Caco-2 (cell line): ENCODE measurements around the gene ATG14. TPM values are rescaled to one million over a fixed set of nuclear protein-coding genes. Genes with fewer than 3 reads are reported as not detected.
"Not testable (repeated sequence)": the region's sequence is repeated elsewhere in the genome, so short reads cannot be mapped to it uniquely, and the experiment has no call there.

Experiments
- BruUV-seq: library from RNA; stranded (reverse); fragments of 400-500 nt; replicated peaks from 2 replicates; lab custom pipeline; 2021; lab: Mats Ljungman, UMichigan
- CTCF ChIA-PET: fragments of 300-600 bp; sonication (Branson Sonifier 250); formaldehyde crosslinking; loops from one replicate; lab custom pipeline; 2022; ENCODE audit warnings: antibody characterized with exemption; lab: Charles Lee
- POLR2A ChIA-PET: fragments of 300-600 bp; sonication (Branson Sonifier 250); formaldehyde crosslinking; loops from one replicate; lab custom pipeline; 2022; ENCODE audit warnings: antibody characterized with exemption; lab: Charles Lee
- DNase-seq, 2 experiments: peaks; one replicate each; pipeline versions ENCODE4 v3.0.0 to v3.0.0-alpha.2; 2020 to 2022
- H3K27me3 ChIP-seq: replicated peaks from 2 replicates; pipeline ENCODE4 v1.6.0; 2011; ENCODE audit warnings: low read length; ENCODE audit not compliant: control insufficient read depth, insufficient read depth
- H3K36me3 ChIP-seq: 2 replicates; pipeline ENCODE4 v1.5.1; 2011; ENCODE audit warnings: low read length; ENCODE audit not compliant: control insufficient read depth, insufficient read depth
- H3K4me1 ChIP-seq: fragments of 250-450 bp; sonication (Bioruptor Pico); 2 replicates; pipeline ENCODE4 v1.5.1; 2020; ENCODE audit warnings: mild to moderate bottlenecking
- H3K4me3 ChIP-seq: 2 replicates; pipeline ENCODE4 v1.5.1; 2011; ENCODE audit warnings: low read depth, mild to moderate bottlenecking, control low read depth, low read length
- H3K9me3 ChIP-seq: fragments of 250-450 bp; sonication (Bioruptor Pico); 2 replicates; pipeline ENCODE4 v1.5.1; 2020; ENCODE audit warnings: mild to moderate bottlenecking, moderate library complexity
- H3K27ac Mint-ChIP-seq: one replicate; pipeline ENCODE4 v1.8.0; 2022; ENCODE audit warnings: mixed read lengths; ENCODE audit not compliant: unreplicated experiment
- H3K27me3 Mint-ChIP-seq: one replicate; pipeline ENCODE4 v1.8.0; 2022; ENCODE audit warnings: mixed read lengths; ENCODE audit not compliant: insufficient read depth, unreplicated experiment
- H3K36me3 Mint-ChIP-seq: one replicate; pipeline ENCODE4 v1.8.0; 2022; ENCODE audit warnings: mild to moderate bottlenecking, mixed read lengths; ENCODE audit not compliant: insufficient read depth, unreplicated experiment
- H3K4me1 Mint-ChIP-seq: one replicate; pipeline ENCODE4 v1.8.0; 2022; ENCODE audit warnings: low read depth, mixed read lengths; ENCODE audit not compliant: unreplicated experiment
- H3K4me3 Mint-ChIP-seq: one replicate; pipeline ENCODE4 v1.8.0; 2022; ENCODE audit warnings: mild to moderate bottlenecking, moderate library complexity, mixed read lengths; ENCODE audit not compliant: unreplicated experiment
- H3K9me3 Mint-ChIP-seq: one replicate; pipeline ENCODE4 v1.8.0; 2022; ENCODE audit warnings: mixed read lengths; ENCODE audit not compliant: unreplicated experiment
- CTCF ChIP-seq, 2 experiments: fragments of 200-600 bp in 1 of 2; IDR thresholded peaks; 1 replicate in 1 of 2; 2 replicates in 1 of 2; pipeline versions ENCODE4 v1.5.1 to v1.8.0; 2011 to 2022; ENCODE audit warnings: antibody characterized with exemption in 1 of 2, control low read depth in 1 of 2, inconsistent platforms in 1 of 2, low read depth in 1 of 2, low read length in 1 of 2, mild to moderate bottlenecking in 1 of 2, moderate library complexity in 1 of 2; ENCODE audit not compliant: insufficient read depth in 1 of 2, severe bottlenecking in 1 of 2, unreplicated experiment in 1 of 2
- intact Hi-C: fragments of 100-400 bp; cut with micrococcal nuclease; formaldehyde crosslinking; loops from one replicate; pipeline ENCODE4 v1.10.0; 2022; ENCODE audit not compliant: unreplicated experiment
- total RNA-seq: library from RNA; stranded (reverse); gene quantifications from 2 replicates; pipeline ENCODE4 v1.2.3, GENCODE V29; 2022

ATG14 gene
- total RNA-seq, 1 experiment from 2014 or later, result 13.1 TPM

DNA sequence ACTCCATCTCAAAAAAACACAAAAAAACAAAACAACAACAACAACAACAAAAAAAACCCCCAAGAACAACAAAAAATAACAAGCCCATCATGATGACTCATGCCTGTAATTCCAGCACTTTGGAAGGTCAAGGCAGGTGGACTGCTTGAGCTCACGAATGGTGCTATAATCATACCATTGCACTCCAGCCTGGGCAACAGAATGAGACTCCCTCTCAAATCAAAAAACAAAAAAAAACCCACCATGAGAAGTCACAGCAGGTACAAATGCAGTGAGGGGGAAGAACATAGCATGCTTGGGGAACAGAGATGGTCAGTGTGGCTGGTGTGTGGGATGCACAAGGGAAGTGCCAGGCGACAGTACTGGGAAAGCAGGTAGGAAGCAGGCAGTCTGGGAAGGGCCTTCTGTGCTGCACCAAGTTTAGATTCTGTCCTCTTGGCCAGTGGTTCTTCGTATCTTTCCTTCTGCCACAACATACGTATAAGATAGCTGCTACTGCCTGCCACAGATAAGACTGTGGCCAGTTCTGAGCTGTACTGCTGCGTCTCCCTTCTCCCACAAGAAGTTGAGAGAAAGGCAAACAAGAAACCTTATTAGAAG lies 28.0 kb downstream of the ATG14 start:
- no TSS peak for BruUV-seq
- H3K4me1 ChIP-seq, result peaks cover 29% of the 10 kb centered on the region
- CTCF ChIA-PET, result no interaction called here
- POLR2A ChIA-PET, result no interaction called here
- H3K4me3 ChIP-seq, result no peak overlapping the region
- Mint-ChIP-seq H3K27me3 (no peaks in the 10 kb centered on the region), H3K27ac (peak overlapping the region; percentile 31), H3K36me3 (peaks cover 29% of the 10 kb centered on the region), H3K4me1 (peaks cover 14% of the 10 kb centered on the region), H3K9me3 (no peaks in the 10 kb centered on the region), H3K4me3 (no peak overlapping the region)
- H3K27me3 ChIP-seq, result no peaks in the 10 kb centered on the region
- no peak for DNase-seq
- no peaks in the 10 kb centered on the region for H3K9me3 ChIP-seq
- TF ChIP-seq CTCF (IDR thresholded peaks at IDR 0.05; ENCODE audit: insufficient read depth in 1 of 2, low read depth in 1 of 2, low read length in 1 of 2, severe bottlenecking in 1 of 2, unreplicated experiment in 1 of 2), result no peak
- intact Hi-C loops, result no loop called here
- H3K36me3 ChIP-seq, result peaks cover 2% of the 10 kb centered on the region; the same call in 1 of the 2 replicates

GRCh38 chr14:55383056-55383466 lies 28.6 kb downstream of the ATG14 start:
- intact Hi-C loops, H3K4me3 ChIP-seq, DNase-seq, H3K36me3 ChIP-seq, POLR2A ChIA-PET, CTCF ChIA-PET, H3K27me3 Mint-ChIP-seq, H3K9me3 Mint-ChIP-seq, H3K9me3 ChIP-seq, H3K4me3 Mint-ChIP-seq, H3K27me3 ChIP-seq, BruUV-seq: not testable (repeated sequence)
- Mint-ChIP-seq H3K27ac (peak overlapping the region; percentile 31), H3K36me3 (peaks cover 29% of the 10 kb centered on the region), H3K4me1 (peaks cover 14% of the 10 kb centered on the region)
- peaks cover 29% of the 10 kb centered on the region for H3K4me1 ChIP-seq

- no peak overlapping the region for H3K4me3 ChIP-seq
- DNase-seq, result peak in 1 of 2 experiments; percentile 4
- Mint-ChIP-seq H3K9me3 (no peaks in the 10 kb centered on the region), H3K4me1 (peaks cover 14% of the 10 kb centered on the region), H3K36me3 (peaks cover 29% of the 10 kb centered on the region), H3K27me3 (no peaks in the 10 kb centered on the region), H3K27ac (no peak overlapping the region), H3K4me3 (no peak overlapping the region)
- CTCF ChIA-PET, result no interaction called here
- peaks cover 2% of the 10 kb centered on the region; the same call in 1 of the 2 replicates for H3K36me3 ChIP-seq
- H3K27me3 ChIP-seq, result no peaks in the 10 kb centered on the region
- intact Hi-C loops, result no loop called here
- BruUV-seq, result no TSS peak
- TF ChIP-seq CTCF (IDR thresholded peaks at IDR 0.05; ENCODE audit: insufficient read depth in 1 of 2, low read depth in 1 of 2, low read length in 1 of 2, severe bottlenecking in 1 of 2, unreplicated experiment in 1 of 2), result no peak
- peaks cover 29% of the 10 kb centered on the region for H3K4me1 ChIP-seq
- H3K9me3 ChIP-seq, result no peaks in the 10 kb centered on the region
- POLR2A ChIA-PET, result no interaction called here
Measured at GRCh38 chr14:55382483-55382882, 29.1 kb downstream of the ATG14 start.
